SK-N-MC (cell line): Measurements from ENCODE around the gene DDX41.

ENCODE experiments used
- DNase-seq: peaks from one replicate; pipeline ENCODE4 v3.0.0-alpha.2; 2011; ENCODE audit warnings: low read depth, low spot score
- H3K27ac ChIP-seq: fragments of 200-600 bp; sonication (generic); 2 replicates; pipeline ENCODE4 v1.5.1; 2016; ENCODE audit warnings: mixed run types
- H3K36me3 ChIP-seq: fragments of 200-600 bp; sonication (generic); 2 replicates; pipeline ENCODE4 v1.6.1; 2017; ENCODE audit warnings: antibody characterized with exemption, low read length, mixed read lengths; ENCODE audit not compliant: insufficient read depth
- H3K4me3 ChIP-seq: fragments of 200-600 bp; sonication (generic); 2 replicates; pipeline ENCODE4 v1.5.1; 2016
- H3K9ac ChIP-seq: fragments of 200-600 bp; sonication (generic); 2 replicates; pipeline ENCODE4 v1.8.0; 2017; ENCODE audit warnings: mixed run types, mixed read lengths; ENCODE audit not compliant: insufficient read length
- H3K9me3 ChIP-seq: fragments of 200-600 bp; sonication (generic); 2 replicates; pipeline ENCODE4 v1.6.1; 2017; ENCODE audit warnings: low read depth, mild to moderate bottlenecking, antibody characterized with exemption, low read length, moderate library complexity, mixed read lengths
- EZH2 ChIP-seq: fragments of 200-600 bp; sonication (generic); IDR thresholded peaks from one replicate; pipeline ENCODE4 v1.6.1; 2017; ENCODE audit warnings: antibody characterized with exemption
- FOXP2 ChIP-seq: optimal IDR thresholded peaks from 2 replicates; pipeline ENCODE3; 2011; ENCODE audit warnings: mild to moderate bottlenecking, moderate library complexity; ENCODE audit not compliant: insufficient read depth; ENCODE audit errors: extremely low read length, control extremely low read depth
- POLR2AphosphoS5 ChIP-seq: IDR thresholded peaks from 2 replicates; pipeline ENCODE4 v1.6.1; 2012; ENCODE audit warnings: mild to moderate bottlenecking, low read depth, low read length, borderline replicate concordance

Gene DDX41

DNA sequence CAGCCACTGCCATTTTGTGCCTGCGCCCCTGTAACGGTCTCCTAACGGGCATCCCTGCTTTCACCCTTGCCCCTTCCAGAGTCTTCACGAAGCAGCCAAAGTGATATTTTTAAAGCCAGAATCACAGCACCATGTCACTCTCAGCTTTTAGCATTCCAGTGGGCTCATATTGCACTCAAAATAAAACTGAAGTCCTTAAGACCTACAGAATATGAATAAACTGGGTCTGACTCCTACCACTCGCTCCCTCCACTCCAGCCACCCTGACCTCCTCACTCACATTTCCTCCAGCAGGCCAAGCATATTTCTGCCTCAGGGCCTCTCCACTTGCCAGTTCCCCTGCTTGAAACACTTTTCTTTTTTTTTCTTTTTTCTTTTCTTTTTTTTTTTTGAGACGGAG lies 16.9 kb downstream of the DDX41 start:
- H3K4me3 ChIP-seq, result no peak overlapping the region
- no peaks in the 10 kb centered on the region for H3K9me3 ChIP-seq
- TF ChIP-seq FOXP2 (no peak), EZH2 (no peak), POLR2AphosphoS5 (no peak)
- 0 out of 2 replicates have a peak overlapping the region, but pooled peaks have one; percentile 19 for H3K27ac ChIP-seq
- no peak overlapping the region for H3K9ac ChIP-seq
- H3K36me3 ChIP-seq, result peaks cover 3% of the 10 kb centered on the region; the same call in 1 of the 2 replicates
- no peak for DNase-seq

- no peak for DNase-seq
- peaks cover 3% of the 10 kb centered on the region; the same call in 1 of the 2 replicates for H3K36me3 ChIP-seq
- peak overlapping the region; percentile 54 for H3K9ac ChIP-seq
- peak overlapping the region; percentile 92 for H3K4me3 ChIP-seq
- TF ChIP-seq FOXP2 (no peak), POLR2AphosphoS5 (no peak), EZH2 (no peak)
- H3K27ac ChIP-seq, result no peak overlapping the region
- no peaks in the 10 kb centered on the region for H3K9me3 ChIP-seq
Measured at GRCh38 chr5:177498013-177498787, 18.6 kb downstream of the DDX41 start.

- H3K9ac ChIP-seq, result peak within 1 kb of the TSS; percentile 75
- DNase-seq, result peak; percentile 76
- peak within 1 kb of the TSS; percentile 74 for H3K27ac ChIP-seq
- TF ChIP-seq EZH2 (no peak), POLR2AphosphoS5 (peak; percentile 96)
- peak within 1 kb of the TSS; percentile 92 for H3K4me3 ChIP-seq
- H3K36me3 ChIP-seq, result peaks cover 7% of the 10 kb centered on the region; the same call in 1 of the 2 replicates
- H3K9me3 ChIP-seq, result no peaks in the 10 kb centered on the region
Measured at GRCh38 chr5:177497292-177498012, 19.3 kb downstream of the DDX41 start, which contains the start of gene PDLIM7. TSS of gene PDLIM7 (minus strand) at chr5:177497604. CDS start at chr5:177496512, 1,092 bp downstream.

GRCh38 chr5:177496727-177497291 lies 20.0 kb downstream of the DDX41 start:
- H3K9me3 ChIP-seq, result no peaks in the 10 kb centered on the region
- H3K36me3 ChIP-seq, result peaks cover 12% of the 10 kb centered on the region; the same call in 1 of the 2 replicates
- peak overlapping the region; percentile 74 for H3K27ac ChIP-seq
- H3K9ac ChIP-seq, result peak overlapping the region; percentile 75
- DNase-seq, result no peak
- H3K4me3 ChIP-seq, result peak overlapping the region; percentile 92
- no peak for TF ChIP-seq EZH2
- no peak for TF ChIP-seq POLR2AphosphoS5
- TF ChIP-seq FOXP2, result no peak

DNA sequence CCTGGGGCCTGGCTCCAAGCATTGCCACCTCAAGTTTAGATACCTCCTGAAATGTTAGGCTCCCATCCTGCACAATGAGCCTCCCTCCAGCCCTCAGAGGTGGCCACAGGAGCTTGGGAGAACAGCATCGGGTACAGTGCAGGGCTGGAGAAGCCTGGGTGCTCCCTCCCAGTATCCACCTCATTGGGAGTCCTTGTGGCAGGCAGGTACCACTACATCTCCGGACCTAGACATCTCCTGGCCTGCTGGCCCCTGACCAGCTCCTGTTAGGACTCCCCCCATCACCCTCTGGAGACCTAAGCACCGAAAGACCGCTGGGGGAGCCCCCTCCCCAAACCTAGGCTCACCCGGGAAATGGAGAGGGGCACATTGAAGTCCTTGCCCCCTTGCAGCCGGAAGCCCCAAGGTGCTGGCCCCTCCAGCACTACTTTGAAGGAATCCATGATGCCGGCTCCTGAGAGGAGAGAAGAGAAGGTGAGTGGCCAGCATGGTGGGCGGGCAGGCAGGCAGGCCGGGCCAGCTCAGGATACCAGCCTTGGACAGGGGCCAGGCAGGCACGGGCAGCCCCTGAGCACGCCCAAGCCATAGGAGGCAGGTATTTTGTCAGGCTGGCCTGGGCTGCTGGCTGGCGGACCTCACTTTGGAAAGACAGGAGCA lies 20.6 kb downstream of the DDX41 start:
- H3K9me3 ChIP-seq, result no peaks in the 10 kb centered on the region
- no peak for DNase-seq
- peak overlapping the region; percentile 92 for H3K4me3 ChIP-seq
- TF ChIP-seq POLR2AphosphoS5, result no peak
- no peak for TF ChIP-seq EZH2
- TF ChIP-seq FOXP2, result no peak
- peaks cover 12% of the 10 kb centered on the region; the same call in 1 of the 2 replicates for H3K36me3 ChIP-seq
- H3K9ac ChIP-seq, result peak overlapping the region; percentile 75
- H3K27ac ChIP-seq, result peak overlapping the region; percentile 74

DNA sequence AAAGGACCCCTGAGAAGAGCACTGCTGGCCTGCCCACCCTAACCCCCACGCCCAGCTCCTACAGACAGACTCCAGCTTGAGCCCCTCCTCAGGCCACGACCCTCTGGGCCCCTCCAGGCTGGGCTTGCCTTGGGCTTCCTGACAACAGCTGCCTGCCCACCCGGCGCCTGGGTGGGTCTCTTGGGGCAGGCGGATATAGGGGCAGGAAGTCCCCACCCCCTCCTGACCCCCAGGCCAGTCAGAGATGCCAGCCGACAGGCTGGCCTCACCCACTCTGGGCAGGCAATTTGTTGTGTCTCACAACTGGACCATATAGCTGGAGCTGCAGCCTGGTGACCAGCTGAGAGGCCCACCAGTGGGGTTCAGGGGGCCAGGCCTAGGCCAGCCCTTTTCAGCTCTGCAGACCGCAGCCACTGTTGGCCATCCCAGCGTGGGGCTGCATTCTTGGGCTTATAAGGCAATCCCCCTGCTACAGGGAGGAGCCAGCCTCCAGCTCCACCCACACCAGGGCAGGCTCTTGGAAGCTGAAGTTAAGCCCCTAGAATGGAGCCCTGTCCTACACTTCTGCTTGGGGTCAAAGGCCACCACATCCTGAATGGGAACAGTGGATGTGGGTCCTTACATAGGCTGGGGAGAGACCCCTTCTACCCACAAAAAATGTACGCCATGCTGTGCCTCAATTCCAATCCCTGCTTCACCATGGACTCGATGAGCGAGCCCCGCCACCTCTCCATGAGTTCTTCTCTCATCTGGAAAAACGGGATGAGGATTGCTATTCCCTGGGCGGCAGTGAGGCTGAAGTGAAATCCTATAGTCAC lies 21.3 kb downstream of the DDX41 start:
- no peak for TF ChIP-seq POLR2AphosphoS5
- TF ChIP-seq FOXP2, result no peak
- TF ChIP-seq EZH2, result no peak
- Histone ChIP-seq H3K9me3 (no peaks in the 10 kb centered on the region), H3K4me3 (peak overlapping the region; percentile 92), H3K27ac (peak overlapping the region; percentile 74; the same call in 1 of the 2 replicates), H3K9ac (peak overlapping the region; percentile 75), H3K36me3 (peaks cover 12% of the 10 kb centered on the region; the same call in 1 of the 2 replicates)
- no peak for DNase-seq
